ENCODE results near the gene CARD6. TPM values are rescaled to one million over a fixed set of nuclear protein-coding genes. Genes with fewer than 3 reads are reported as not detected.

CARD6 gene
- total and polyA plus RNA-seq, 2 of the 8 experiments (the other 6 are each of a cell fraction or from before 2014, with no cell fraction given), result 0.41 to 0.50 TPM

GRCh38 chr5:40834849-40835787, 6.0 kb upstream of the CARD6 start, which contains the start of gene RPL37 (continued):
- TF ChIP-seq POLR2AphosphoS5 (IDR thresholded peaks at IDR 0.05; ENCODE audit: low read depth, low read length) (peak; percentile 98), HDAC6 (IDR thresholded peaks at IDR 0.05; ENCODE audit: low read depth, low read length) (no peak), FOSL1 (IDR thresholded peaks at IDR 0.05; ENCODE audit: insufficient read depth, low read depth, low read length) (no peak), CTCF (IDR thresholded peaks at IDR 0.05; ENCODE audit: control extremely low read depth in 1 of 3, insufficient read depth in 1 of 3, low read depth in 1 of 3, low read length in 3 of 3) (no peak), RXRA (IDR thresholded peaks at IDR 0.05; ENCODE audit: insufficient read depth, low read depth, low read length) (no peak), KDM1A (IDR thresholded peaks at IDR 0.05; ENCODE audit: borderline replicate concordance, low read length) (no peak), MAFK (IDR thresholded peaks at IDR 0.05; ENCODE audit: low read depth, low read length) (no peak), ATF2 (IDR thresholded peaks at IDR 0.05; ENCODE audit: low read length) (peak; percentile 36; the same call in 1 of the 2 replicates), TBP (IDR thresholded peaks at IDR 0.05; ENCODE audit: low read depth, low read length) (peak; percentile 98), MAX (IDR thresholded peaks at IDR 0.05) (peak; percentile 79), JUND (IDR thresholded peaks at IDR 0.05; ENCODE audit: low read length) (peak; percentile 31; the same call in 1 of the 2 replicates), POU5F1 (IDR thresholded peaks at IDR 0.05; ENCODE audit: low read depth, low read length) (no peak), KDM4A (IDR thresholded peaks at IDR 0.05; ENCODE audit: low read depth, low read length, severe bottlenecking) (peak; percentile 19), RFX5 (IDR thresholded peaks at IDR 0.05; ENCODE audit: borderline replicate concordance, low read depth, low read length) (peak; percentile 40; the same call in 1 of the 2 replicates), RBBP5 (IDR thresholded peaks at IDR 0.05; ENCODE audit: borderline replicate concordance, low read depth, low read length) (peak; percentile 94), BACH1 (IDR thresholded peaks at IDR 0.05; ENCODE audit: low read length) (no peak), CBX8 (IDR thresholded peaks at IDR 0.05; ENCODE audit: borderline replicate concordance, low read depth, low read length) (no peak), BCL11A (IDR thresholded peaks at IDR 0.05; ENCODE audit: low read depth in 2 of 2, low read length in 2 of 2) (no peak), CEBPB (IDR thresholded peaks at IDR 0.05; ENCODE audit: low read depth, low read length) (no peak), CREB1 (IDR thresholded peaks at IDR 0.05) (peak; percentile 89)

All from H1 (cell line).